Fibroblast of peridontal ligament (primary cell): Measurements from ENCODE around the gene RAB11FIP3.
"Not testable (repeated sequence)": the region's sequence is repeated elsewhere in the genome, so short reads cannot be mapped to it uniquely, and the experiment has no call there.

Experiments
- DNase-seq: peaks from one replicate; pipeline ENCODE4 v3.0.0-alpha.2; 2010; ENCODE audit errors: extremely low read depth

Gene RAB11FIP3

GRCh38 chr16:494676-495075 lies 69.2 kb downstream of the RAB11FIP3 start:
- not testable (repeated sequence) for DNase-seq

- DNase-seq = peak; percentile 29
Observed at GRCh38 chr16:495127-495748, 69.8 kb downstream of the RAB11FIP3 start.

GRCh38 chr16:496097-496886 lies 70.8 kb downstream of the RAB11FIP3 start:
- no peak for DNase-seq

DNA sequence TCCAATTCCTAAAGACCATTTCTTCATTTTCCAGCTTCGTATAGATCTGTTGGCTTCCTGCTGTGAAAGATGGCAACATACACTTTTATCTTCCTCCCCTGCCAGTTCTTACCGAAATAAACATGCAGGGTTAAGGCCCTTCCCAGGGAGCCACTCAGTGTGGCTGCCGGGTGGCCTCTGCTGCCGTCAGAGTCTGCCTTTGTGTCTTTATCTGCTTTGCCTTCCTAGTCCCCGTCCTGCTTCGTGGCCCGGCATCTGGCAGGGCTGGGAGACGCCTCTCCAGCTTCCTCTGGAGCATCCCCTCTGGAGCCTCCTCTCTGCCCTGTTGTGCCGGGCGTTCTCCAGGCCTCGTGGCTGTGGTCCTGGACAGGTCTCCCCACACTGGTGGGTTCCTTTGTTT lies 71.8 kb downstream of the RAB11FIP3 start:
- no peak for DNase-seq

GRCh38 chr16:499924-500323 lies 74.5 kb downstream of the RAB11FIP3 start:
- no peak for DNase-seq

DNA sequence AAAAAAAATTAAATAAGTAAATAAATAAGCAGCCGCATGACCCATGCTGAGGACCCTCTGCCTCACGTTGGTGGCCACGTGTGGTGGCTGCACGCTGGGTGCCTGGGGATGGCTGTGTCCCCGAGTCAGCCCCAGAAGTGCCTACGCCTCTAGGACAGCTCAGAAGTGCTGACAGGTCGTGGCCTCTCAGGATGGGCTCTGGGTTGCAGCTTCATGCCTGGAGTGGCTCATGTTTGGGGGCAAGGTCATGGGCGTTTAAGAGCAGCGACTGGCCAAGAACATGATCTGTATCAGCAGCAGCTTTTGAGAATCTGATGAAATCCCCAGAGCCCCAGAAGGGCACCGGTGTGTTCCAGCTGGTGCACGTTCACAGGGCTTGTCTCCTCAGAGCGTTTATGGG lies 75.3 kb downstream of the RAB11FIP3 start:
- no peak for DNase-seq

GRCh38 chr16:502179-502943 lies 76.9 kb downstream of the RAB11FIP3 start:
- DNase-seq = no peak

DNA sequence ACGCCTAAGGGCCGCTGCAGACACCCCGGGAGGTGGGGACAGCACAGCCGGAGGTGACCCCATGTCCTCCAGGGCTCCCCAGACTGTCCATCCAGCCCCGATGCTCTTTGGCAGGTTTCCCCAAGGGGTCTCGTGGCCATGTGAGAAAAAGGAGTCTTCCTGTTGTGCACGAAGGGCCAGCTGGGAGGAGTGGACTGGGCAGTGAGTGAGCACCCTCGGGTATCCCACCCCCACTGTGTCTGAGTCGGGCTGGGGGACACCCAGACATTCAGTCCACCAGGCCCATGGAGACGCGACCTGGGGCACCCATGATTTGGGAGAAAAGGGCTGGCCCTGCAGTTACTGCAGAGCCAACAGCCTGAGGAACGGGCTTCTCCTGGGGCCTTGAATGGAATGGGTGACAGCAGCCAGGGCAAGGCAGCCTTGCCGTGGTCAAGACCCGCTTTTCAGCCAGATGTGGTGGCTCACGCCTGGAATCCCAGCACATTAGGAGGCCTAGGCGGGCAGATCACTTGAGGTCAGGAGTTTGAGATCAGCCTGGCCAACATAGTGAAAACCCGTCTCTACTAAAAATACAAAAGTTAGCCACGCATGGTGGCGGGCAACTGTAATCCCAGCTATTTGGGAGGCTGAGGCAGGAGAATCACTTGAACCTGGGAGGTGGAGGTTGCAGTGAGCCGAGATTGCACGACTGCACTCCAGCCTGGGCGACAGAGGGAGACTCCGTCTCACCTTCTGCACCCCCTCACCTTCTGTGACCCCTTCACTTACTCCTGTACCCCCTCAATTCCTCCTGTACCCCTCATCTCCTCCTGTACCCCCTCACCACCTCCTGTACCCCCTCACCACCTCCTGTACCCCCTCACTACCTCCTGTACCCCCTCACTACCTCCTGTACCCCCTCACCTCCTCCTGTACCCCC lies 78.0 kb downstream of the RAB11FIP3 start:
- DNase-seq = no peak

DNA sequence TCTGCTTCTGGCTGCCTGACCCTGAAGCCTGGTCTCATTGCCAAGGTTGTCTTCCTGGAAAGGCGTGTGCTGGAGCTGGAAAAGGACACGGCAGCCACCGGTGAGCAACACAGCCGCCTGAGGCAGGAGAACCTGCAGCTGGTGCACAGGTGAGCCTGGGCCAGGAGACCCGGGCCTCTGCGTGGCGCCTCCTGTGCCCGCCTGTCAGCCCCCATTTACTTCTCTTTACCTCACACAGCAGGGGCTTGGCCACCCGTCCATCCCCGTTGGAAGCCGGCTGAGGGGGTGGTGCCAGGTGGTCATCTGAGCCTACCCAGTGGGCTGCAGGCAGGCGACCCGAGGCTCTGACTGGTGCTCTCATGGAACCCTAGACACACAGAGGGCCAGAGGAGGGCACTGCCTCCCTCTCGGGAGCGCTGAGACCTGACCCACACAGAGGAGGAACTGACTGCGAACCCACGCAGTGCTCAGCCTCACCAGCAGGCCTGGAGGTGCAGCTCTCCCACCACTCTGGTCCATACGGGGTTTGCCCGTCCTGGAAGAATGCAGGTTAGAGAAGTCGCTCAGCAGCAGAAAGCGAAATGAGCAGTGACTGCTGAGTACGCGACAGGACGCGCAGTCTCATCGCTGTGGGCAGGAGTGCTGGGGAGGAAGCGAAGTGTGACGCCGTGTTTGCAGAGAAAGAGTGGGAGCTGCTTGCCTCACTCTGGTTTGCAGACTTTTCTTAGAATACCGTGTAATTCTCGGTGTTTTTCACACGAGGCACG lies 80.2 kb downstream of the RAB11FIP3 start:
- DNase-seq = no peak

DNA sequence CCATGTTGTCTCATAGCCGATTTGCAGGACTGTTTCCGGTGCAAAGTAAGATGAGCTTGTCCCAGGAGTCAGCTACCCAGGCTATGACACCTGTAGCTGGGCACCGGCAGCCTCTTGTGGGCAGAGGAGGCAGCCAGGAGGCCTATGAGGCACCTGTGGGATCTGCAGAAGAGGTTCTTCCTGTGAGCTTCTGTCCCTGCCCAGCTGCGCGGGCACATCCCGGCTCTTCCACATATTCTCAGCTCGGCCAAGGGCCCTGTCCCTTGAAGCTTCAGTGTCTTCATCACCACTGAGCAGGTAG lies 80.7 kb downstream of the RAB11FIP3 start:
- DNase-seq = no peak

GRCh38 chr16:507527-507926 lies 82.1 kb downstream of the RAB11FIP3 start:
- not testable (repeated sequence) for DNase-seq

GRCh38 chr16:507996-508395 lies 82.5 kb downstream of the RAB11FIP3 start:
- DNase-seq = no peak

DNA sequence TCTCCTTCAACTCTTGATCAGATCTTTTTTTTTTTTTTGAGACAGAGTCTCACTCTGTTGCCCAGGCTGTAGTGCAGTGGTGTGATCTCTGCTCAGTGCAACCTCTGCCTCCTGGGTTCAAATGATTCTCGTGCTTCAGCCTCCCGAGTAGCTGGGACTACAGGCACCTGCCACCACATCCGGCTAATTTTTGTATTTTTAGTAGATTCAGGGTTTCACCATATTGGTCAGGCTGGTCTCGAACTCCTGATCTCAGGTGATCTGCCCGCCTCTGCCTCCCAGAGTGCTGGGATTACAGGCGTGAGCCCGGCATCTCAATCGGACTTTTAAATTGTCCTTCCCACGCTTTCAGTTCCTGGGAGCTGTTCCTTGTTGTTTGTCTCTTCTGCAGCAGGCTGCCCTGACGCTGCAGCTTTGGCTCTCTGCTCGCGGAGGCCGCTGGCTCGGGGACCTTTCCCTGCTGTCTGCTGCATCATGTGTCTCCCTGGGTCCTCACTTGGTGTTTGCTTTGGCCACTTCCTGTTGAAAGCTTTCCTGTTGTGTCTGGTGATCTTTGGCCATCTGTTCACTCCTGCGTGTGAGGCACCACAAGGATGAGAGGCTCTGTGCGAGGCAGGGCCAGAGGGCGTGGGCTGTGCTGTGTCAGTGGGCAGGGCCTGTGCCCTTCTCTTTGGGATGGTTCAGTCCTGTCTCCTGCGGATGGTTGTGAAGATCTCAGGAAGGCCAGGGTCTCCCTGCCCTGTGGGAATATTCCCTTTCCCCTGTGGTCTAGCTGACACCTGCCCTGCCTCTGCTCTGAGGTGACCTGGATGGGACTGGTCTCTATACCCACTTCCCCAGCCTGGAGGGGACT lies 83.7 kb downstream of the RAB11FIP3 start:
- no peak for DNase-seq

DNA sequence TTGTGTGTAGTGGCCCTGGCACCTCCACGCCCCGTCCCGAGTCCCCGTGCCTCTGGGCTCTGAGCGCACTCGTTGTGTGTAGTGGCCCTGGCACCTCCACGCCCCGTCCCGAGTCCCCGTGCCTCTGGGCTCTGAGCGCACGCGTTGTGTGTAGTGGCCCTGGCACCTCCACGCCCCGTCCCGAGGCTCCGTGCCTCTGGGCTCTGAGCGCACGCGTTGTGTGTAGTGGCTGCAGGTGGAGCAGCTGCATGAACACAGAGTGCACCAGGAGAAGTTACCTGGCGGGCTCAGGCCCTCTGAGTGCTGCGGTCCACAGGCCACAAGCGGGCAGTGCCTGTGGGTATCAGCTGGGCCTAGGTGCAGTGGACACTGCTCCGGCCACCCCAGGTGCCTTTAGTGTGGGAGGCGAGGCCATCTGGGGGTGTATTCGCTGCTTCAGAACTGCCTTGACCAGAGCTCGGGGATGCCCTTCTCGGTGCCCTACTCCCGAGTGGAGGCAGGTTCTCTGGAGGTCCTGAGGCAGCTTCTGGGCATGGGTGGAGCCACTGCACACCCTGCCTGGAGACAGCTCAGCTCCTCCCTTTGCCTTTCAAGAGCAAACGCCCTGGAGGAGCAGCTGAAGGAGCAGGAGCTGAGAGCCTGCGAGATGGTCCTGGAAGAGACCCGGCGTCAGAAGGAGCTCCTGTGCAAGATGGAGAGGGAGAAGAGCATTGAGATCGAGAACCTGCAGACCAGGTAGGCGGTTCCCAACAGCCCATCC lies 84.8 kb downstream of the RAB11FIP3 start:
- no peak for DNase-seq

GRCh38 chr16:512802-513201 lies 87.4 kb downstream of the RAB11FIP3 start:
- no peak for DNase-seq

DNA sequence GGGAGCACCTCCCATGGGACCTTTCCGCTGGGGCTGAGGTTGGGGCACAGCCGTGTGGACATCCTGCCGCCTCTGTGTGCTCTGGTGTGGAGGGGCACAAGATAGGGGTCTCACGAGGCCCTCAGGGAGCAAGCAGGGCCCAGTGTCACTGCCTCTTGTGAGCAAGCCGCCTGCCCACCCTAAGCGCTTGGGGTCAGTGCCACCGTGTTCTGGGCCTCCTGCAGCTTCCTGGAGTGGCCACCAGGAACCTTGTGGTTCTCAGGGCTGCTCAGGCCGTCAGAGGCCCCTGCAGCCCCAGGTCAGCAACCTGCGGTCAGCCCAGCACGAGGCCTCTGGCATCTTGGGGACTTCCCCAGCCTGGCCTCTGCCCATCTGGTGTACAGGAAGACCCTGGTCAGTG lies 88.5 kb downstream of the RAB11FIP3 start:
- no peak for DNase-seq

DNA sequence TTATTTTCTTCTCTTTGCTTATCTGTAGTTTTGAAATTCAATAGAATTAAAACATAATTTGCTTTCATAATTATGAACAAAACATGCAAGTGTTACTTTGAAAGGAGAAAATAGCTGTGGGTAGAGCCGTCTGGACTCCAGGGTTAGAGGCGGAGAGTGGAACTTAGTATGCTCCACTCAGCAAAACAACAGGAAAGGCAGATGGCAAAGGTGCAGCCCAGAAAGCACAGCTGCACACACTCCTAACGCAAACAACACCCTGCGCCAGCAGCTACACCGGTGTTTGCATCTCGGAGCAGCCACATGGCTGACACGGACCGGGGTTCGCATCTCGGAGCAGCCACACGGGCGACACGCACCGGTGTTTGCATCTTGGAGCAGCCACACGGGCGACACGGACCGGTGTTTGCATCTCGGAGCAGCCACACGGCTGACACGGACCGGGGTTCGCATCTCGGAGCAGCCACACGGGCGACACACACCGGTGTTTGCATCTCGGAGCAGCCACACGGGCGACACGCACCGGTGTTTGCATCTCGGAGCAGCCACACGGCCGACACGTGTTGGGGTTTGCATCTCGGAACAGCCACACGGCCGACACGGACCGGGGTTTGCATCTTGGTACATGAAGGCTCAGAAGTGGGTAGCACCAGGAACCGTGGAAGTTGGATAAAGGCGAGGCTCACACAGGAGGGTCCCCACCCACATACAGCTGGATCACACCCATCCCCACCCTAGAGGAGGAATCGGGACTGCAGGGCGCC lies 89.9 kb downstream of the RAB11FIP3 start:
- DNase-seq = no peak

DNA sequence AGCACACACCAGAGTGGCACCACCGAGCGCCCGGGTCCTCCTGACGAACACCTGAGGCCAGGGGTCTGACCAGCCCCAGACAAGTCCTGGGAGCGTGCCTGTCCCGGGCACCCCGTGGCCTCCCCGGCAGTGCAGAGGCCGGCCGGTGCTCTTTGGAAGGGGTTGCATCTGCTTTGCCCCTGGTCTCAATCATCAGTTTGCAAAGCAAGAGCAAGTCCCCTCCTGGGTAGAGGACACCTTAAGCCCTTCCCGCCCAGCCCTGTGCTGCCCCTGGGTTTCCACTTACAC lies 90.4 kb downstream of the RAB11FIP3 start:
- DNase-seq = no peak

- DNase-seq = no peak
Observed at GRCh38 chr16:516301-516700, 90.9 kb downstream of the RAB11FIP3 start.
